NCI-H2107 treated with DMSO at 0.1 percent for 48 hours (cell line): ENCODE results near the gene BUB1.
"Not testable (repeated sequence)": the region's sequence is repeated elsewhere in the genome, so short reads cannot be mapped to it uniquely, and the experiment has no call there.

ENCODE experiments used
- DNase-seq: peaks from one replicate; lab custom pipeline; 2025; ENCODE audit not compliant: unreplicated experiment; lab: John Stamatoyannopoulos, UW

The BUB1 gene

GRCh38 chr2:110691612-110692258 is 13.9 kb upstream of the BUB1 start:
- DNase-seq, result no peak

- DNase-seq, result no peak
Measured at GRCh38 chr2:110690083-110690965, 12.5 kb upstream of the BUB1 start.

- no peak for DNase-seq
Measured at GRCh38 chr2:110688594-110689091, 10.8 kb upstream of the BUB1 start.

- DNase-seq, result not testable (repeated sequence)
Measured at GRCh38 chr2:110687775-110688484, 10.1 kb upstream of the BUB1 start.

GRCh38 chr2:110682872-110683271 is 5.0 kb upstream of the BUB1 start:
- no peak for DNase-seq

- DNase-seq, result no peak
Measured at GRCh38 chr2:110682267-110682666, 4.4 kb upstream of the BUB1 start.

- no peak for DNase-seq
Measured at GRCh38 chr2:110680709-110681108, 2.8 kb upstream of the BUB1 start.

GRCh38 chr2:110679865-110680264 is 2.0 kb upstream of the BUB1 start:
- no peak for DNase-seq

- no peak for DNase-seq
Measured at GRCh38 chr2:110679337-110679707, 1.5 kb upstream of the BUB1 start.

GRCh38 chr2:110678457-110679336 is 834 bp upstream of the BUB1 start:
- DNase-seq, result no peak

GRCh38 chr2:110677080-110677479 is 783 bp downstream of the BUB1 start:
- DNase-seq, result no peak

- DNase-seq, result no peak
Measured at GRCh38 chr2:110675679-110676078, 2.2 kb downstream of the BUB1 start.

- DNase-seq, result peak; percentile 67
Measured at GRCh38 chr2:110674620-110675555, 3.0 kb downstream of the BUB1 start.

GRCh38 chr2:110673201-110673600 is 4.7 kb downstream of the BUB1 start:
- no peak for DNase-seq

- no peak for DNase-seq
Measured at GRCh38 chr2:110670826-110671225, 7.0 kb downstream of the BUB1 start.

GRCh38 chr2:110669079-110669478 is 8.8 kb downstream of the BUB1 start:
- no peak for DNase-seq

GRCh38 chr2:110667071-110667470 is 10.8 kb downstream of the BUB1 start:
- DNase-seq, result no peak

- DNase-seq, result no peak
Measured at GRCh38 chr2:110664135-110664534, 13.7 kb downstream of the BUB1 start.

GRCh38 chr2:110662560-110662959 is 15.3 kb downstream of the BUB1 start:
- no peak for DNase-seq

- no peak for DNase-seq
Measured at GRCh38 chr2:110660558-110660957, 17.3 kb downstream of the BUB1 start.
